Superior temporal gyrus (tissue), 1 donor: ENCODE measurements around the gene TNFSF18.

ENCODE experiments used
- DNase-seq: peaks from one replicate; pipeline ENCODE4 v3.0.0-alpha.2; 2016; ENCODE audit errors: extremely low spot score

The TNFSF18 gene

DNA sequence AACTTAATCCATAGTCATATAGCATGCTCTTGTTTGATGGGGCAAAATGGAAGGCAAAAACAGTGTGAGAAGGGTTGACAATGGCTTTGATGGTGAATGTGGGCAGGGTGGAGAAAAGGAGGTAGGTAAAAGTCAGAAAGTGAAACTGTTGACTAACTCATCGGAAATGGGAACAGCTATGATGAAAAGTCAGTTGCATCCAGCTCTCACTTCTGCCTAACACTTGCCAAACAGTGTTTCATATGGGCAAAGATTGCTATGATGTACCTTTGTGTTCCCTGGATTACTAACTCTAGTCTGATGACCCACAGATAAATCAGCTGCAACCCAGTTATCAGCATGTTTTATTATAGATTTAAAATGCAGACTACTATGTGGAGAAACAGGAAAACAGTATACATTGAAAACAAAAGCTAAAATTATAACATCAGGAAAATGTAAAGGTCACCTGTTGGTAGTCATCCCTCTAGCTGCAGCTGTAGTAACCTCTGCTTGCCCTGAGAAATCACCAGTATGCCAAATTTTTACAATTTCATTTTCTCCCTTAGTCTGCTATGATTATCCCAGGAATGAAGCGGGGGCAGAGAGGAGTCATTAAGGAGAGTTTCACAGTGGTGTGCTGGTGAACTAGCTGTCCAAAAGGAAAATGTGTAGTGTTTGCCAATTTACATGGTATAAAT is 11.7 kb downstream of the TNFSF18 start:
- DNase-seq: no peak

GRCh38 chr1:173024543-173024942 is 26.2 kb downstream of the TNFSF18 start:
- DNase-seq: no peak

DNA sequence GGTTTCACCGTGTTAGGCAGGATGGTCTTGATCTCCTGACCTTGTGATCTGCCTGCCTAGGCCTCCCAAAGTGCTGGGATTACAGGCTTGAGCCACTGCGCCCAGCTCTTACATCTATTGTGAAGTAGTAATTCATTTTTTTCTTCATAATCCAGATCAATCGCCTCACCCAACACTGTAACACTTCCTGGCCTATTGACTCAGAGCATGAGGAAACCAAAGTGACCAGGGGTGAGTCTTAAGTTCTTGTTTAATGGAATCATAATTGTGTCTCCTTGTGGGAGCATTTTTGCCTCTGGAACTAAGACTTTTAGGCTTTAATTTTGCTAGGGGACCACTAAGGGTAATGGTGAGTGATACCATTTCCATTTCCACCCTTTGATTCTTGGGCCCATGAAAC is 27.4 kb downstream of the TNFSF18 start:
- DNase-seq: no peak

GRCh38 chr1:173020138-173020750 is 30.5 kb downstream of the TNFSF18 start:
- no peak for DNase-seq

DNA sequence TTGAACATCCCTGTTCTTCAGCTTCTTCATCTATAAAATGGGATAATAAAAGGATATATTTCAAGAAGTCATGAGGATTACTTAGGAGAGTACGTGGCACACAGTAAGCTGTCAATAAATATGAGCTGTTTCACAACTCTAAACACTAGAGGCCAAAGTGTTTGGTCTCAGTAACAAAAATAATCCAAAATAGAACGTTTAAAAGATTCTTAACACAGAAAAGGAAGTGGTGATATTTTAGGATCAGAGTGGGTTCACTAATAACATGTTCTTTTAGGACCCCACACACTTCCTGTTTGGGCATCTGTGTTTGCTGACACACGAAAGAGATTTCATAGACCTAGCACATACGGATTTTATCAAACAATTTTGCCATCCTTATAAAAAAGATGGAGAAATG is 32.9 kb downstream of the TNFSF18 start:
- DNase-seq: no peak

DNA sequence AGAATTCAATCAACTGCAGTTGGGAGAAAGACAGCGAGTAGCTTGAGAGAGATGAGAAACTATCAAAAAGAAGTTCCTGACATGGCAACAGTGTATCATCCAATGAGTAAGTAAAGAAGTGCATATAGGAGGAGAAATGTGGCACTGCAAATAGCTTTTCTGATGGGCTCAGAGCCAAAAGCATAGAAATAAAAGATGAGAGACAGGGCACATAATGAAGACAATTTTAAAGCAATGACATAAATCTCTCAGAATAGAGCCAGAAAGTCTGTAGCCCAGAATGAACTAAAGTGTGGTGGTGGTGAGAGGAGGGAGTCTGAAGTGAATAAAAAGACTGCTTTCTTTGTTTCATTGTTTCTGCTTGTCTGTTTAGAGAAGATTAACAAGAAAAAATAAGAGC is 34.3 kb downstream of the TNFSF18 start:
- DNase-seq: no peak

DNA sequence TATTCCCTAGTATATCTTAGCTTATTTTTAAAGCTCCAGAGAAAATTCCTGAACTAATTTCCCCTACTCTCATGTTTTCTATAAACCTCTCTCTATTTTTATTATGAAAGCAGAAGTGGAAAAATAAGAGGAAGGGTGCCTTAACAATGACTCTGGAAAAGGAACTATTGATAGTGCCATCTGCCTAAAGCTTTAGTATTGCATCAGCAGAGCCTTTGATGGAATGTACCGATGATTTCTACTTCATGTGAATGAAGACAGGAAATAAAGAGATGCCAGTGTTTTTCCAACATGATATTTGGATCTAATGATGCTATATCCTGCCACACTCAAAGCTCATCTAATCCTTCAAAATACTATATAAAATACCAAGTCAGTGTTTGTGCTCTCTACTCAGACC is 35.1 kb downstream of the TNFSF18 start:
- no peak for DNase-seq

- DNase-seq: no peak
These were observed 36.6 kb downstream of the TNFSF18 start for GRCh38 chr1:173014160-173014559.

- DNase-seq: no peak
These were observed 38.6 kb downstream of the TNFSF18 start for GRCh38 chr1:173012126-173012525.

- DNase-seq: no peak
These were observed 41.1 kb downstream of the TNFSF18 start for GRCh38 chr1:173009597-173009996.

- no peak for DNase-seq
These were observed 45.4 kb downstream of the TNFSF18 start for GRCh38 chr1:173005196-173005864.

DNA sequence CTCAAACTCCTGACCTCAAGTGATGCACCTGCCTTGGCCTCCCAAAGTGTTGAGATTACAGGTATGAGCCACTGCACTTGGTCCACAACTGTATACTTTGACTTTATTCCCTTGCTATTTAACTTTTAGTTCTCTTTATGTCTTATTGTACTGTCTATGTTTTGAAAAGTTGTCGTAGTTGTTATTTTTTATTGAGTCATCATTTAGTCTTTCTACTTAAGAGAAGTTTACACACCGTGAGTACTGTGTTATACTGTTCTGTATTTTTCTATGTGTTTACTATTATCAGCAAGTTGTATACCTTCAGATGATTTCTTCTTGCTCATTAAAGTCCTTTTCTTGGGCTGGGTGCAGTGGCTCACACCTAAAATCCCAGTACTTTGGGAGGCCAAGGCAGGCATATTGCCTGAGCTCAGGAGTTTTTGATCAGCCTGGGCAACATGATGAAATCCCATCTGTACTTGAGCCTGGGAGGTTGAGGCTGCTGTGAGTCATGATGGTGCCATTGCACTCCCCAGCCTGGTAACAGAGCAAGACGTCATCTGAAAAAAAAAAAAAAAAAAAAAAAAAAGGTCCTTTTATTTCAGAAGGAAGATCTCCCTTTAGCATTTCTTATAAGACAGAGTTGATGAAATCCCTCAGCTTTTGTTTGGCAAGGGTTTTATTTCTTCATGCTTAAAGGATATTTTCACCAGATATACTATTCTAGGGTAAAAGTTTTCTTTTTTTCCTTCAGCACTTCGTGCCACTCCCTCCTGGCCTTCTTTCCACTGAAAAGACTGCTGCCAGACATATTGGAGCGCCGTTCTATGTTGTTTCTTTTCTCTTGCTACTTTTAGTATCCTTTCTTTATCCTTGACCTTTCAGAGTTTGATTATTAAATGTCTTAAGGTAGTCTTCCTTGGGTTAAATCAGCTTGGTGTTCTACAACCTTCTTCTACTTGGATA is 47.6 kb downstream of the TNFSF18 start:
- DNase-seq: no peak

- DNase-seq: no peak
These were observed 51.4 kb downstream of the TNFSF18 start for GRCh38 chr1:172999349-172999748.

DNA sequence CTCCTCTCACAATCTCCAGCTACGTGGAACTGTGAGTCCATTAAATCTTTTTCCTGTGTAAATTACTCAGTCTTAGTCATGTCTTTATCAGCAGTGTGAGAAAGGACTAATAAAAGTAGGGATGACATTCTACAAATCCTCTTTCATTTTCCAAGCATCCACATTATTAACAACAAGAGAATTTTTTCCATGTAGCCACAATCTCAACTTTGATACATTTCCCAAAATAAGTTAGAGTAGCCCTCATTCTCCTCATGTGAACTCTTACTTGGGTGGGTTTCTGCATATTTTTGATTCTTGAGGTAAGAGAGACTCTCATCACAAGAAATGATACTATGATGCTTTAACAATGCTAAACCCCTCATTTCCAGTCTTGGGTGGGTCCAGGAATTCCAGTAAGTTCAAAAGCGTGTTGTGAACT is 52.8 kb downstream of the TNFSF18 start:
- DNase-seq: no peak

GRCh38 chr1:172993640-172994039 is 57.1 kb downstream of the TNFSF18 start:
- no peak for DNase-seq

DNA sequence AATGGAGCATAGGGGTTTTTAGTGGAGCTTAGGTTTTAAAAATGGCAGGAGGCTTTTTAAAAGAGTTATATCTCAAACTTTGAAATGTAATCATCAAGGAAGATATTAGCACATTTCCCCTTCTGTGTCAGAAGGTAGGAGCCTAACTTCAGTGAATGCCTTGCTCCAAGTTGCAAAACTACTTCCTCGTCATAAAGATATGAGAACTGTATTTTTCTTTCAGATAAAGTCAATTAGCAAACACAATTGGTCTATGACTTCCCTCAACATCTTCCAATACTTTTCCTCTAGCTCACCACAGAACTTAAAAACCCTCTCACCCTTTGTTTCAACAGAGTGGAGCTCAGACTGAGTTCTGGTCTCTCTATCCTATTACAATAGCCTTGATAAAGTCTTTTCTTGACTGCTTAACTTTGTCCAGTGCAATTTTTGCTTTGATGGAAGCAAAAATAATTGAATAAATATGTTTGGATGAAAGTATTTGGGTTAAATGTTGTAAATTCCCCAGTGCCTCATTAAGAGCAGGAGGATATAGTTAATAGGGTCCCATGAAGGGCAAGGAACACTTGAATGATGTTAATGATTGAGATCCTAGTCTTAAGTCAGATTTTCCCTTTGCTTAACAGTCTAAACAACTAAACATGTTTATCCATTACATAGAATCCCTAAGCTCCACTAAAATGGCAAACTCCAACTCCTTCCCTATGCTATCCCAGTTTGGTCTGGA is 58.9 kb downstream of the TNFSF18 start:
- DNase-seq: no peak

DNA sequence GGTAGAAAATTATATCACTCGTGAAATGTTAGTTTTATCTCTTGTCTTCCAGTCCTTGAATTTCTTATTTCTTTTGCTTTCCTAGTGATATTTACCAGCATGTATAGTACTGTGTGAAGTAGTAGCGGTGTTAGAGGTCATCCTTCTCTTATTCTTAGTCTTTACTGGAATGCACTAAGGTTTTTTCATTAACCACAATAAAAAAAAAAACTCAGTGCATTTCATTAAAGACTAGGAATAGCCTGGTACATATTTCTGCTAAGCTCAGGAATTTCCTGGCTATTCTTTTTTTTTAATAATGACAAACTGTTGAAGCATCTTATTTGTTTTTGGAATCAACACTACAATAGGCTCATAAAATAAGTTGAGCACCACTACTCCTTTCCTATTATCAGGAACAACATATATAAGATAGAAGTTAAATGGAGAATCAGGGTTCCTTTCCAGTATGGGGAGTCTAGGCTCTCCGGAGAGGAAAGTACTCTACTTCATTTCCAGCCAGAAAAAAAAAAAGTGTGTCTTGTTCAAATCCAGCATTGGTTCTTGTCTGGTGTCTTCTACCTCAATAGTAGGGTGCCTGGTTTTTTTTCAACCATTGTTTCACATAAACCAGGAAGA is 60.0 kb downstream of the TNFSF18 start:
- DNase-seq: no peak
